Measurements from ENCODE around the gene ANKS1B. TPM values are rescaled to one million over a fixed set of nuclear protein-coding genes. Genes with fewer than 3 reads are reported as not detected.

ANKS1B gene
- total and polyA plus RNA-seq, 9 donors = 1.4 to 5.6 (median 2.7) TPM

DNA sequence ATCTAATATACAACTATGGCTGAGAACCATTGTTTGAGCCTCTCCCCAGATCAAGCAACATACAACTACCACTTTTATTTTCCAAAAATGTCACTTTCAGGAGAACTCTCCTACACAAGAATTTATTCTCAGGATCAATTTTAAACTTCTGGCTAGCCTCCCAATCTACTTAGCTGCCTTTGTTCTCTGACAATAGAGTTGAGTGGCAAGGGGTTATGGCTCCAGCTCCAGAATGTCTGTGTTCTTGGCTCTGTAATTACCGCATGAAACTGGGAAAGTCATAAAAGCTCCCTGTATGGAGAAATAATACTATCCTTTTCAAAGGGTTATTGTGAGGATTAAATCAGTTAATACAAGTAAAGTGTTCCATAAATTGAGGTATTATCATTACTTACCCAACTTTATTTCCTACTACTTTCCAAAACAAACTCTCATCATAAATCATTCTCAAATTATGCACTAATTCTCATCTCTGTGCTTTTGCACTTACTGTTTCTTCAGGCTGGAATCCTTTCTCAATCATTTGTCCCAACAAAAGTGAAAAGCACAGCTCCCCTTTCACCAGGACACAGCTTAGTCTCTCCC lies 215.2 kb downstream of the ANKS1B start:
- no CpG with 5 or more reads among the region's 1 CpG for whole genome bisulfite sequencing (ENCODE audit: insufficient coverage)
- Histone ChIP-seq H3K4me1 (ENCODE audit: control insufficient read depth, insufficient read depth, low read length) (no peaks in the 10 kb centered on the region), H3K27me3 (ENCODE audit: control insufficient read depth, insufficient read depth, low read length) (no peaks in the 10 kb centered on the region), H3K27ac (ENCODE audit: low read length) (no peak overlapping the region), H3K4me3 (ENCODE audit: low read length) (no peak overlapping the region), H3K9me3 (replicated peaks; ENCODE audit: control insufficient read depth, low read depth, low read length) (no peaks in the 10 kb centered on the region), H3K36me3 (ENCODE audit: control insufficient read depth, insufficient read depth, low read length) (no peaks in the 10 kb centered on the region)
- DNase-seq = no peak

DNA sequence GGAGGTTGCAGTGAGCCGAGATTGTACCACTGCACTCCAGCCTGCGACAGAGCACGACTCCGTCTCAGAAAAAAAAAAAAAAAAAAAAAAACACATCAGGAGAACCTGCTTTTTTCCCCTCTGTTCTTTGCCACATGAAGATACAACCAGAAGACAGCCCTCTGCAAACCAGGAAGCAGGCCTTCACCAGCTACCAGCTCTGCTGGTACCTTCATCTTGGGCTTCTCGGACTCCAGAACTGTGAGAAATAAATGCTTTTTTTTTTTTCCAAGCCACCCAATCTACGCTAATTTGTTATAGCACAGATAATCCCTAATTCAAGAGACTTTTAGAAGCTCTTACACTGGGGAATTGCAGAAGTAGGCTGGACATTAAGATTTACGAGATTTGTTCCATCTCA lies 216.0 kb downstream of the ANKS1B start:
- H3K27me3 ChIP-seq (ENCODE audit: control insufficient read depth, insufficient read depth, low read length) = no peaks in the 10 kb centered on the region
- no peaks in the 10 kb centered on the region for H3K4me1 ChIP-seq (ENCODE audit: control insufficient read depth, insufficient read depth, low read length)
- DNase-seq = no peak
- H3K36me3 ChIP-seq (ENCODE audit: control insufficient read depth, insufficient read depth, low read length) = no peaks in the 10 kb centered on the region
- no peaks in the 10 kb centered on the region for H3K9me3 ChIP-seq (replicated peaks; ENCODE audit: control insufficient read depth, low read depth, low read length)
- WGBS (ENCODE audit: insufficient coverage) = no CpG with 5 or more reads among the region's 7 CpGs
- H3K4me3 ChIP-seq (ENCODE audit: low read length) = no peak overlapping the region
- H3K27ac ChIP-seq (ENCODE audit: low read length) = no peak overlapping the region

DNA sequence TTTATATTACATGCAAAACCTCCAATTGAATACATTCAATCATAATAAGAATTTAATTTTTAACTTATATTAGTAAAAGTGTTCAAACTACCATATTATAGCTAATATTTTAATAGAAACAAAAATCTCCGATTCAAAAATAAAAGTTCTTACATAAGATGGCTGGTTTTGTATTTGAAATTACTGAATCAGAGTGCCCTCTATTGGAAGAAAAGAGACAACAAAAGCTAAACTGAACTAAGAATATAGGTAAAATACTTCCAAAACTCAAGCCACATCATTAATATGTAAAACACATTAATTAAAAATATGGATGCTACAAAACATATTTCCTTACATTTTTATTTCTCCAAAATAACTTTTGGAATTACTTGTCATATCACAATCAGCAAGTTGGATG lies 216.9 kb downstream of the ANKS1B start:
- H3K4me1 ChIP-seq (ENCODE audit: control insufficient read depth, insufficient read depth, low read length) = no peaks in the 10 kb centered on the region
- no peaks in the 10 kb centered on the region for H3K36me3 ChIP-seq (ENCODE audit: control insufficient read depth, insufficient read depth, low read length)
- H3K4me3 ChIP-seq (ENCODE audit: low read length) = no peak overlapping the region
- no peak overlapping the region for H3K27ac ChIP-seq (ENCODE audit: low read length)
- no peaks in the 10 kb centered on the region for H3K9me3 ChIP-seq (replicated peaks; ENCODE audit: control insufficient read depth, low read depth, low read length)
- WGBS (ENCODE audit: insufficient coverage) = no CpG with 5 or more reads among the region's 1 CpG
- peak; percentile 40 for DNase-seq
- H3K27me3 ChIP-seq (ENCODE audit: control insufficient read depth, insufficient read depth, low read length) = no peaks in the 10 kb centered on the region

DNA sequence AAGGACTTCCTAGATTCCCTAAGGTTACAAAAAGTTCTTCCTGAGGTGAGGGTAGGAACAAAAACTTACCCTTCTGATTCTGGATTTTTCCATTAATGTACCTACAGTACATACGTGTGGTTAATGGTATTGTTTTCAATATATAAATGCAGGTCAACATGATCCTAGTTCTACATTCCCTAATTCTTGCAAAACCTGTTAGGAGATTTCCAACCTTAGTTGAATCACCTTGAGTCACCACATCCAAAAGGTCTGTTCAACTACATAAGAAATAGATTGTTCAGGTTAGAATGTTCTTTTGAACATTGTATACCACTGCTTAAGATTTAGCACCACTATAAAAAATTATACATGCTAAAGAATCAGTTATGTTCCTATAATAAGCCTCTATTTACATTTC lies 218.3 kb downstream of the ANKS1B start:
- Histone ChIP-seq H3K4me3 (ENCODE audit: low read length) (no peak overlapping the region), H3K36me3 (ENCODE audit: control insufficient read depth, insufficient read depth, low read length) (no peaks in the 10 kb centered on the region), H3K27ac (ENCODE audit: low read length) (no peak overlapping the region), H3K4me1 (ENCODE audit: control insufficient read depth, insufficient read depth, low read length) (no peaks in the 10 kb centered on the region), H3K9me3 (replicated peaks; ENCODE audit: control insufficient read depth, low read depth, low read length) (no peaks in the 10 kb centered on the region), H3K27me3 (ENCODE audit: control insufficient read depth, insufficient read depth, low read length) (no peaks in the 10 kb centered on the region)
- no CpG with 5 or more reads among the region's 1 CpG for WGBS (ENCODE audit: insufficient coverage)
- DNase-seq = no peak

DNA sequence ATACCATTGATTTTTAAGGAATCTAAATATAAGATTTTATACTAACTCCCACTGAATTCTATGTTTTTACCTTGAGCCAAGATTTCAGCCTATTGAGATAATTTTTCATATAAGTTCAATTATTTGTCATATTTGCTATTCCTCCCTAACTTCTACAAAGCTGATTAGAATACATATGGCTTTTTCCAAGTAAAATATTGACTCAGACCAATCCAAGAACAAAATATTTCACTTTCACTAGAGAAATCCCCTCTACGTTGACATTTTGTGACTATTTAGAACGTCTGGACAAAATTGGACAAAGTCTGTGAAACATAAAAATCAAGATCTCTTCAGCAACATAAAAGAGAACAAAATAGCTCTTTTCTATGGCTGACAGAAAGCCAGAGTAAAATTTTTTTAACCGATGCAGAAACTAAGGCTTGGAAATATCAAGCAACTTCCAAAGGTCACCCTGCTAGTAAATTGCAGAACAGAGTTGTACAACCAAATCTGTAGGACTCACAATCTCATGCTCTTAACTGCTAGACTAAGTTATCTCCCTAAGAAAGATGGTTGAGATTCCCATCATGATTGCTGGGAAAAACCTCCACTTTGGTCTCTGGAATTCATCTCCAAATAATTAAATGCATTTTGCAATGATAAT lies 219.1 kb downstream of the ANKS1B start:
- Histone ChIP-seq H3K9me3 (replicated peaks; ENCODE audit: control insufficient read depth, low read depth, low read length) (no peaks in the 10 kb centered on the region), H3K36me3 (ENCODE audit: control insufficient read depth, insufficient read depth, low read length) (no peaks in the 10 kb centered on the region), H3K27me3 (ENCODE audit: control insufficient read depth, insufficient read depth, low read length) (no peaks in the 10 kb centered on the region), H3K27ac (ENCODE audit: low read length) (no peak overlapping the region), H3K4me1 (ENCODE audit: control insufficient read depth, insufficient read depth, low read length) (no peaks in the 10 kb centered on the region), H3K4me3 (ENCODE audit: low read length) (no peak overlapping the region)
- no peak for DNase-seq
- WGBS (ENCODE audit: insufficient coverage) = 43% methylated on average over 1 of the region's 3 CpGs

DNA sequence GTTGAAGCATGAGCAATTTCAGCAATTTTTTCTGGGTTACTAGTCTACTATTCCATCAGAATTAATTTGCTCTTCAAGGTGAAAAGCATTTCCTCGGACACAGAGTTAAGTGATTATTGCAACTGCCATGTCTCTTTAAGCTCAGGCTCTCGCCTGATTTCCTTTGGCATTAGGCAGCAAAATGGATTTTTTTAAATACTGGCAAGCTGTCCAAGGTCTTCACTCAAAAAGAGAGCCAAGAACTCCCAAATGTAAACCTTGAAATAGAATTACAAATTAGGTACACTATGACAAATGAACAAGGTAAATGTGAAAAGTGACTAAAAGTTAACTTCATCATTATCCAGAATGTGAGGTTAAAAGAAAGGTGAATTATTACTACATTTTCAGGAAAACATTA lies 225.3 kb downstream of the ANKS1B start:
- Histone ChIP-seq H3K27me3 (ENCODE audit: control insufficient read depth, insufficient read depth, low read length) (no peaks in the 10 kb centered on the region), H3K9me3 (replicated peaks; ENCODE audit: control insufficient read depth, low read depth, low read length) (no peaks in the 10 kb centered on the region), H3K4me1 (ENCODE audit: control insufficient read depth, insufficient read depth, low read length) (no peaks in the 10 kb centered on the region), H3K27ac (ENCODE audit: low read length) (no peak overlapping the region), H3K4me3 (ENCODE audit: low read length) (no peak overlapping the region), H3K36me3 (ENCODE audit: control insufficient read depth, insufficient read depth, low read length) (no peaks in the 10 kb centered on the region)
- no peak for DNase-seq
- no CpG with 5 or more reads among the region's 2 CpGs for WGBS (ENCODE audit: insufficient coverage)

DNA sequence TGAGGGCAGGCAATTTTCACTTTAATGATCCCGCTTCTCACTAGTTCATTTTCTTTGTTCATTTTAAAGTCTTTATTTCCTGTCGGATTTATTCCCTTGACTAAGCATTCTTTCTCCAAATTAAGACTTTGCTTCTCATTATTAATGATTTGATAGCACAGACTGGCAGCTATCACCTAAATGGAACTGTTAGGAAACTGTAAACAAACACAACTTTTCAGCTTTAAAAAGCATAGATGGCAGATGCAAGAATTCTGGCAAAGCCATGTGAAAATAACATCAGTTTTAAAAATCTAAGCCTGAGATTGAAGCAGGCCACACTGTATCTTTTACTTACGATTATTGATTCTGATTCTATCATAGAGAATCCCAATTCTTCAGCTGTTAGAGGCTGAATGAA lies 225.7 kb downstream of the ANKS1B start:
- H3K27ac ChIP-seq (ENCODE audit: low read length) = no peak overlapping the region
- no peak for DNase-seq
- no peaks in the 10 kb centered on the region for H3K4me1 ChIP-seq (ENCODE audit: control insufficient read depth, insufficient read depth, low read length)
- H3K27me3 ChIP-seq (ENCODE audit: control insufficient read depth, insufficient read depth, low read length) = no peaks in the 10 kb centered on the region
- 80% methylated on average over 1 of the region's 3 CpGs for WGBS (ENCODE audit: insufficient coverage)
- H3K4me3 ChIP-seq (ENCODE audit: low read length) = no peak overlapping the region
- H3K9me3 ChIP-seq (replicated peaks; ENCODE audit: control insufficient read depth, low read depth, low read length) = peaks cover 2% of the 10 kb centered on the region
- H3K36me3 ChIP-seq (ENCODE audit: control insufficient read depth, insufficient read depth, low read length) = no peaks in the 10 kb centered on the region

DNA sequence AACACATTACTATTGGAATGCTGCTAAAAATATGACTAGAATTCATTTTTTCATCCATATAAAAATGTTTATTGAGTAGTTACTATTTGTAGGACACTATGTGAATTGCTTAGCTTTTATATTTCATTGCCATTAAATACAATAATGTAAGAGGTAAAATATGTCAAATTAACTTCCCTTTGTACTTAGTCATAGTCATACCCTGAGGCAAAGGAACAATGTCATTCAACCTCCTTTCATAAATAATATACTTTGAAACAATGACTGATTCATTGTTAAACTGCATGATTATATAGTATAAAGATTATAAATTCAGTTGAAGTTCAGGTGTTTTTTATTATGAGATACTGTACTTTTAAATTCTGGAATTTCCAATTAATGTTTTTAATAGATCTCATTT lies 232.0 kb downstream of the ANKS1B start:
- peaks cover 4% of the 10 kb centered on the region for H3K9me3 ChIP-seq (replicated peaks; ENCODE audit: control insufficient read depth, low read depth, low read length)
- H3K4me3 ChIP-seq (ENCODE audit: low read length) = no peak overlapping the region
- H3K27ac ChIP-seq (ENCODE audit: low read length) = no peak overlapping the region
- no peak for DNase-seq
- no peaks in the 10 kb centered on the region for H3K27me3 ChIP-seq (ENCODE audit: control insufficient read depth, insufficient read depth, low read length)
- H3K36me3 ChIP-seq (ENCODE audit: control insufficient read depth, insufficient read depth, low read length) = no peaks in the 10 kb centered on the region
- H3K4me1 ChIP-seq (ENCODE audit: control insufficient read depth, insufficient read depth, low read length) = no peaks in the 10 kb centered on the region

DNA sequence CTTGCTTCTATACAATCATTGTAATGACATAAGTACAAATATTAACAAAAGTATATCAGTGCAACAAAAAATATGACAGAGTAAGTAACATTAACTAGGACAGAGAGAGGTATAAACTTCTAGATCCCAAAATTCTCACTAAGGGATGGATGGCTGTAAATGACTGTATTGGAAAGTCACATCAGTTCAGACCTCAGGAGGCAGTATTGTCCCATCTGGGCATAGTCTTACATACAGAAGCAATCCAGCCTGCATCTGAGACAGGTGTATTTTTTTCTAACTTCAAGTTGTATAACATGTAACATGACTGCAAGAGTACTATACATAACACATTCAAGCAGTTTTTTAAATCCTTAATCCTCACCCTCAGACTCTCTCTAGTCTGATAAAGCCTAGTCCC lies 238.2 kb downstream of the ANKS1B start:
- Histone ChIP-seq H3K27me3 (ENCODE audit: control insufficient read depth, insufficient read depth, low read length) (no peaks in the 10 kb centered on the region), H3K4me3 (ENCODE audit: low read length) (no peak overlapping the region), H3K36me3 (ENCODE audit: control insufficient read depth, insufficient read depth, low read length) (no peaks in the 10 kb centered on the region), H3K9me3 (replicated peaks; ENCODE audit: control insufficient read depth, low read depth, low read length) (no peaks in the 10 kb centered on the region), H3K4me1 (ENCODE audit: control insufficient read depth, insufficient read depth, low read length) (no peaks in the 10 kb centered on the region), H3K27ac (ENCODE audit: low read length) (no peak overlapping the region)
- DNase-seq = no peak

DNA sequence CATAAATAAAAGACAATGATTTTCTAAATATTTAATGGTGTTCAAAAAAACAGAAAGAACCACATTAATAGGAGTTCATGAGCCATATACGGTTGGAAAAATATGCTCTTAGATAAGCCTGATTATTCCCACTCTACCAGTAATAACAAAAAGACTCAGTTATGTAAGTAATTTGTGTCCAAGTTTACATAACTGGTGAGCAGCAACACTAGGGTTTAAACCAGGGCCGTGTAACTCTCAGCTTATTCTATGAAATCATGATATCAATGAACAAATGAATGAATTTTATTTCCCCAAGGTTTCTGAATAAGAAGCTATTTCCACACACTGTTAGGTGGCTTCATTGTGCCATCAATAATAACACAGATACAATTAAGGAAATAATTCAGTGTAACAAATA lies 238.8 kb downstream of the ANKS1B start:
- Histone ChIP-seq H3K9me3 (replicated peaks; ENCODE audit: control insufficient read depth, low read depth, low read length) (no peaks in the 10 kb centered on the region), H3K4me3 (ENCODE audit: low read length) (no peak overlapping the region), H3K36me3 (ENCODE audit: control insufficient read depth, insufficient read depth, low read length) (no peaks in the 10 kb centered on the region), H3K27ac (ENCODE audit: low read length) (no peak overlapping the region), H3K4me1 (ENCODE audit: control insufficient read depth, insufficient read depth, low read length) (no peaks in the 10 kb centered on the region), H3K27me3 (ENCODE audit: control insufficient read depth, insufficient read depth, low read length) (no peaks in the 10 kb centered on the region)
- no CpG with 5 or more reads among the region's 2 CpGs for WGBS (ENCODE audit: insufficient coverage)
- no peak for DNase-seq

DNA sequence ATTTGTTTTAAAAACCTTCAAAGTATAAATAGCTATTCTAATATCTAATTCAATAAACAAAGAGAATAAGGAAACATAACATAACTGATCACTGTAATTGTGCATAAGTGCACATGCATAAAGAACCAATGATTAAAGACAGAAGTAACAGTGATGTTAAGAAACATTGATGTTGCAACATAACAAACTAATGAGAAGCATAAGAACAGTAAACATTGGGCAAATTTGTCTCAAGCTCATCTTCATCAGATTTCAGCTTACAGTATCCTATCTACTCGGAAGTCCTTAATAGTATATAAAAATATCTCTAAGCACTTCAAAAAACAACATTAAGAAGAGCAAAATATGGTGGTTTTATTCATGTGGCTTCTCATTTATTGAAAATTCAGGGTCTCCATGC lies 239.6 kb downstream of the ANKS1B start:
- H3K9me3 ChIP-seq (replicated peaks; ENCODE audit: control insufficient read depth, low read depth, low read length) = no peaks in the 10 kb centered on the region
- no peak overlapping the region for H3K4me3 ChIP-seq (ENCODE audit: low read length)
- no CpG with 5 or more reads among the region's 1 CpG for WGBS (ENCODE audit: insufficient coverage)
- DNase-seq = no peak
- H3K27me3 ChIP-seq (ENCODE audit: control insufficient read depth, insufficient read depth, low read length) = no peaks in the 10 kb centered on the region
- H3K27ac ChIP-seq (ENCODE audit: low read length) = no peak overlapping the region
- no peaks in the 10 kb centered on the region for H3K36me3 ChIP-seq (ENCODE audit: control insufficient read depth, insufficient read depth, low read length)
- H3K4me1 ChIP-seq (ENCODE audit: control insufficient read depth, insufficient read depth, low read length) = no peaks in the 10 kb centered on the region

Measured in muscle of leg (tissue), 11 donors.